UCSD-AML1 (cell line): ENCODE results near the gene GJA9.
A peak's percentile ranks its signal among the peaks of the same experiment; 100 is the strongest.
"Not testable (repeated sequence)": the region's sequence is repeated elsewhere in the genome, so short reads cannot be mapped to it uniquely, and the experiment has no call there.

Experiments used
- DNase-seq: peaks from one replicate; lab custom pipeline; 2025; ENCODE audit not compliant: unreplicated experiment; lab: John Stamatoyannopoulos, UW

The GJA9 gene

DNA sequence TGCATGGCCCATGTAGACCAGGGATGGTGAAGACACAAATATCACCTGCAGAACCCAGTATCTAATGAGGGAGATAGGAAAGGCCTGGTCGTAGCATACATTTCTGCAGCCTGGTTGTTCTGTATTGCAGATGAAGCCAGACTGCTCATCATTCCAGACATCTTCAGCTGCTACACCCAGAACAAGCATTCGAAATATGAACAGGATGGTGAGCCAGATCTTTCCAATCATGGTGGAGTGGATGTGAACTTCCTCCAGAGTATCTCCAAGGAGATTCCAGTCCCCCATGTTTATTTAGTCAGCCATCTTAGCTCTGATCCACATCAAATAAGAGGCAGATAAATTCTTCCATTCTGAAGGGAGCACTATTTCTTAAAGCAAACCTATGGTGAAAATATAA, 5.6 kb downstream of the GJA9 start:
- no peak for DNase-seq

DNA sequence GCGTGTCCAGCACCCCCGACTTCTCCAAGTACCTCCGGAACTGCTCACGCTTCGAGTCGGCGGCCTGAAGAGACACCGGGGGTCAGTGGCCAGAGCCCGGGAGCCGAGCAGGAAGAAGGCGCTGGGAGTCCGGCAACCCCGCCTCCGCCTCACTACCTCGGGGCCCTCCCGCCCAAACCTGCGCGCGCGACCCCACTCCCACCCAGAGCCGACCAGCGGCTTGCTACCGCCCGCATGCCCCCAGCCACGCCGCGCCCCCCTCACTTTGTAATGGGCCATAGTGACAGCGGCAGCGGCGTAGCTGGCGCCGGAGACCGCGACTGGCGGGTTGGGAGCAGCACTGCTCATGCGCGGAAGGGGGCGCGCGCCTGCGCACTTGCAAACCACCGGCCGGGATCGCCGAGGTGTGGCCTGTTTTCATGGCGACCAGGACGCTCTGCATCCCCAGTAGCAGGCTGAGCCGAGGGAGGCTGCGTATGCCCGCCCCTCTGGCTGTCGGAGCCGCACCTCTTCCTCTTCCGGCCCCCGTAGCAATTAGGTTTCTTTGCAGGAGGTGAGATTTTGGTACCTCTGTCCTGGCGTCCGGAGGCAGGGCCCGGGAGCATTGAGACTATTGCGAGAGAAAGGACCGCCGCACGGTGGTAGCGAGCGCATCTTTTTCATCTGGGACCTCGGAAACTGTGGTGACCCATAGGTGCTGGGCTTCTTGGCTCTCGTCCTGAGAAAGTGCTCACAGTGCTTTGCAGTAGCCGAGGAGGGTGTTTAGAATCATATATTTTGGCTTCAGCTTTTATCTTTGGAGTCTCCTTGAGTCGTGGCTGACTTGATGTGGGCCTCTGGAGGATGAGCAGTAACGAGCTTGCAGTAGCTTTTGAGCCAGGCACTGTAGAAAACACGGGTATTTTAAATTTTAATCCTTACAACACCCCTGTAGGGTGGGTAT, 8.1 kb downstream of the GJA9 start, which contains the start of gene MYCBP:
Gene MYCBP, minus strand, starts transcription at position 322 of the 943 bp plus-strand sequence. Its CDS starts 43 bp downstream, at position 279.
- peak; percentile 95 for DNase-seq

DNA sequence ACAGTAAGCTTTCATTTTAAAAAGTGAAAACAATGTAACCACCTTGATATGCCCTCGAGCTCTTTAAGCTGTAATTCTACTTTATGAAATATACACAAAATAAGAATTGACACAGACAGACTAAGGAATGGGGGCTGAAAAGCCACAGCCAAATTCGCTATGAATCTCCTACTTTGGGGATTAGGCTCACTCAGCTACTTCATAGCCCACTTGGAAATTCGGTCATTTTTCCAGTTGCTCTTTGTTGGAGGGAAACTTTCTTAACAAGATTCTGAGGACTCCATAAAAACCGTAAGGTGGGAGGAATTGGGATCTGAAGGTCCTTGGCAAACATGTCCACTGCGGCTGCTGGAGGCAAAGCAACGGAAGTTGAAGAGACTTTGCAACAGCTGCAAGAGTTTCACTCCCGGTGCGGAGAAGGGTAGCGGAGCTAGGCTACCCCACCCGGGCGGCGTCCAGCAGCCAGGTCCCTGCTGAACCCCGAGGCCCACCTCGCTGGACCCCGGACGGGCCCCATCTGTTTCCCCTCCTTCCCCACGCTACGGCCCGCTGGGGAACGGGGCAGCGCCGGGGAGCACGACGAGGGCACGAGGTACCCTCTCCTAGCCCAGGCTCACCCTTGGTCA, 8.9 kb downstream of the GJA9 start:
- peak; percentile 48 for DNase-seq

DNA sequence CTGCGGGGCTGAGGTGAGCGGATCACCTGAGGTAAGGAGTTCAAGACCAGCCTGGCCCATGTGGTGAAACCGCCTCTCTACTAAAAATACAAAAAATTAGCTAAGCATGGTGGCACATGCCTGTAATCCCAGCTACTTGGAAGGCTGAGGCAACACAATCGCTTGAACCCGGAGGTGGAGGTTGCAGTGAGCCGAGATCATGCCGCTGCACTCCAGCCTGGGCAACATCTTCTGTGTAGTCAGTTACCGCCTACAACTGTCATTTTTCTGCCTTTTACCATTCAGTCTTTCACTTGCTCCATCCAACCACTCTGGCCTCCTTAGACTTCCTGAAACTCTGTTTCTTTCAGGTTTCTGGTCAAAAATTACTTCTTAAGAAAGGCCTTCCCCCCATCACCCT, 10.4 kb downstream of the GJA9 start:
- no peak for DNase-seq

DNA sequence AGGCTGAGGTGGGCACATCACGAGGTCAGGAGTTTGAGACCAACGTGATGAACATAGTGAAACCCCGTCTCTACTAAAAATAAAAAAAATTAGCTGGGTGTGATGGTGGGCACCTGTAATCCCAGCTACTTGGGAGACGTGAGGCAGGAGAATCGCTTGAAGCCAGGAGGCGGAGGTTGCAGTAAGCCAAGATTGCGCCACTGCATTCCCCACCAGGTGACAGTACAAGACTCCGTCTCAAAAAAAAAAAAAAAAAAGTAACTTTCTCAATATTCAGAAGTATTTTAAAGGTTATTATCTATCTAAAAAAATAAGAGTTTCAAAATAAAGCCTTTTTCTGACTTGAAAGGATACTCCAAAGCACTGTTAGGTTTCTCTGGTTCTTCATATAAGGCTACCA, 14.2 kb downstream of the GJA9 start:
- DNase-seq = no peak

DNA sequence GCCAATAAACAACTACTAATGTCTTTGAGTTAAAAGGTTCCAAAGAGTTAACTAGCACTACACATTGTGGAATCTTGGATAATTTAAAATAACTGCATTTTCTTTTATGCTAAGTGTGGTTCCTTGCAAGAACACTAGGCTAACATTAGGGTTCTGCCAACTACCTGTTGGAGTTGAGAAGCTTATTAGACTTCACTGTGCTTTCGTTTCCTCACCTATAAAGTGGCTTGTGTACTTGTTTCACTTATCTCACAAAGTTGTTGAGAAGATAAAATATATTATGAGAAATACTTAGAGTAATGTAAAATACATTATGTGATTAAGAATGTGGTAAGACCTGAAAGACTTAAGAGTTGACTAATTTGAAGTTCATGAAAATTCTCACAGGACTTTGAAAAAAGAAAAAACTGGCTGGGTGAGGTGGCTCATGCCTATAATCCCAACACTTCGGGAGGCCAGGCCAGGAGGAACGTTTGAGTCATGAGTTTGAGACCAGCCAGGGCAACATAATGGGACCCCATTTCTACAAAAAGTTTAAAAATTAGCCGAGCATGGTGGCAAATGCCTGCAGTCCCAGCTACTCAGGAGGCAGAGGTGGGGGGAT, 16.2 kb downstream of the GJA9 start:
- DNase-seq = no peak

DNA sequence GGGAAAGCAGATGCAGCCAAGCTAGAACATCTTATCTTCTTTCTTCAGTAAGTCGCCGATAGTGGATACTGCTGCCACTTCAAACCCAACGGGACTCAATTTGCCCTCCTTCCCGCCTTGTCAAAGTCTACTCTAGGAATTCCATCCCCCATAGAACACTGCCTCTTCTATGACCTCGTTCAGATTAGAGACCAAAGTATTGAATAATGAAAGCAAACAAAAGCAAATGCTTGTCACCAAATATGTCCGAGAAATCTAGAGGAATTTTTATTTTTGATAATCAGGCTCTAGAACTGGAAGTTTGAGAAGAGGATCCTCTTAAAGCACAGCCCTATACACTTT, 21.0 kb downstream of the GJA9 start:
- no peak for DNase-seq

DNA sequence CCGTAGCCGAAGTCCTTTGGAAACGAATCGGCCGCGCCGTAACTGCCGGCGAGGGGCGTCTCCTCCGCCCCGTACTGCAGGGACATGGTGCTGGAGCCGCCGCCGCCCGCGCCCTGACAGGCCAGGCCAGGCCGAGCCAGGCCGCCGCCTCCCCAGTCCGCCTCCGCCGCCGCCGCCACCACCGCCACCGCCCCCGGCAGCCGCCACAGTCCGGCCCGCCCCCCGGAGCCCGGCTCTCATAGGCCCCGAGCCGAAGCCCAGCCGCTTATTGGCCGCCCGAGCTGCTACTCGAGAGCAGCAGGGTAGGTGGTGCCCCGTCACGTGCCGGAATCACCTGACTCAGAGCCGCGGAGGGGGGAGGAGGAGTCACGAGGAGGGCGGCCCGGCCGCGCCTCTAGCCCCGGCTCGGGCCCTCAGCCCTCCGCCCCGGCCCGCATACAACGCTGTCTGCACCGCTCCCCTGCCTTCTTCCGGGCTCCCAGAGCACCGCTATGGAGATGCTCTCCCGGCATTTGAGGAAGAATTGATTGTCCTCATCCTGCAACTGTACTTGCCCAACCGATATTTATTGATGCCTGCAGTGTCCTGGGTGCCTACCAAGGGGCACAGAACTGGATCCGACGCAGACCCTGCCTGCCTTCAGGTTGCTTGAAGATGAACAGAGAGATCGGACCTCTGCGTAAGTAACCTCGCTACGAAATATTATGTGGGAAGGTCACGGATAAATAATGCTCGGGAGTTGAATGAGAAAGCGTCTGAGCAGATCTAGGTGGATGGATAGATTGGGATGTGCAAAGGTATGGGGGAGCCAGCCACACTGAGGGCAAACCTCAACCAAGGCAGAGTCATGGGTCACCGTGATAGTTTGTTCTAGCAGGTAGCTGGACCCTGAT, 21.6 kb downstream of the GJA9 start, which contains the start of gene RRAGC:
Gene RRAGC, minus strand, starts transcription at position 212 of the 893 bp plus-strand sequence. Its CDS starts 126 bp downstream, at position 86.
- peak; percentile 97 for DNase-seq

DNA sequence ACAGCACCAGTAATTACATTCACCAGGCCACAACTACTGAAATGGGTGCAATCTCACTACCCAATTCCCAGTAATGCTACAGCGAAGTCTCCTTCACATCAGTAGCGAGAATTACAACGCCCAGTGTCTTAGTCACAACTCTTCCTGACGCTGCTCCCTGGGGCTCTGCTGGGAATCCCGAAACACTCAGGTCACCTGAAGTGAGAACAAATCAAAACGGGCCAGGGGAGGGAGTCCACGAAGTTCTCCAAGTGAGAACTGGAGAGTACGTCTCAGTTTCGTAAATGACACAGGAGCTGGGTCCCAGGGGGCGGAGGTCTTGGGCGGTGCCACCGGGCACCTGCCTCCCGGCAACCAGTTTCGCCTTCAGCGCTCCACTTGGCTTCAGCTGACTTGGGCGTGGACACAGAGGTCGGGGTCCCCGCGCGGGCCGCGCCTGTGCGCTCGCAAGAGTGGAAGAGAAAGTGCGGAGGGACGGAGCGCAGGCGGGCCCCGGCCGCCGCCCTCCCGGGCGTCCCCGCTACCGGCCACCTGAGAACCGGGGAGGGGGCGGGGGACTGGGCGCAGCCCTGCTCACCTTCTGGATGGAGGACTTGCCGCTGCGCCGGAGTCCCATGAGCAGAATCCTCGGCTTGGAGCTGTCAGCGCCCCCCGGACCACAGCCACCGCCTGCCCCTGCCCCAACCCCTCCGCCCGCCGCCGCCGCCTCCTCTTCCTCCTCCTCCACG, 22.4 kb downstream of the GJA9 start:
- DNase-seq = peak; percentile 44

DNA sequence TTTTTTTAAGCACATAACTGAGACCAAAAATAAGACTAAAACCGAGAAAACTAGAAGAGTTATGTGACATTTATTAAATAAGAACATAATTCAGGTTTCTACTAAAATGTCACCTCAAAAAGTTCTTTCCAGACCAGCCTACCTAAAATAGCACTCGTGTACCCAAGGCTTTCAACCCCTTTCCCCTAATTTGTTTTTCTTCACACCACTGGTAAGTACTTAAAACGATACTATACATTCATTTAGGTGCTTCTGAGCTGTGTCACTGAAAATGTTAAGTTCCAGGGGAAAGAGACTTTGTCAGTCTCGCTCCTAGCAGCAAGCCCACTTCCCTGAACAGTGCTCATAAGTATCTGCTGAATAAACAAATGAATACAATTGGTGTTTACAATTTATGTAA, 28.6 kb downstream of the GJA9 start:
- DNase-seq = no peak

DNA sequence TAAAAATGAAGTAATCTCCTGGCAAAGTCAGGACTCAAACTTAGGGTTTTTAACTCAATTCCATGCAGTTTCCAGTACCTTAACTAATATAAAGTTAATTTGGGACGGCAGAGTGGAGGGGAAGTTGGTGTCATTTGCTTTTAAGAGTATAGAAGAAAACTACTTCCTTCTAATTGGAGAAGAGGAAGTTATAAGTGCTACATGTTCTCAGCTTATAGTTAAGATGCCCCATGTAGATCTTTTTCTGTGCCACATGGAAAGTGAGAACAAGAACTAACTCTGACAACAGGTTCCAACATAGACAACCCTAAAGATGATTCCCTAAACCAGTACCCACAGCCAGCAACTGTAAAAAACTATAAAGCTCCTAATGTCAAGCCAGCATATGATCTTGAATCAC, 33.3 kb downstream of the GJA9 start:
- DNase-seq = no peak

DNA sequence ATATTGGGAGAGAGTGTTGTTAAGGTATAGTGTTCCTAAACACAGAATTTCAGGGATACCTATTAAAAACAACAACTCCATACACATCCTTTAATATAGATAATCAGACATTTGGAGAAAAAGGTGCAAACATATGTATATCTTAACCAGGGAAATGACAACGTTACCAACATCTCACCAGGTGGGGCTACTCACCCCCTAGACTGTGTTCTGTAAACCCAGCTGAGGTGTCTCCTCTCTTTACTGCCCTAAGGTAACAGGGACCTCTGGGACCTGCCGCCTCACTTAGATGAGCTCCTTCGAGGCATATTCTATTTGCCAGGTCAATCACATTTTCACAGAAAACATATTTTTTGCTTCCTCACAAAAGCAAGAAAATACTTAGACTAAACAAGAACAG, 35.2 kb downstream of the GJA9 start:
- DNase-seq = no peak

DNA sequence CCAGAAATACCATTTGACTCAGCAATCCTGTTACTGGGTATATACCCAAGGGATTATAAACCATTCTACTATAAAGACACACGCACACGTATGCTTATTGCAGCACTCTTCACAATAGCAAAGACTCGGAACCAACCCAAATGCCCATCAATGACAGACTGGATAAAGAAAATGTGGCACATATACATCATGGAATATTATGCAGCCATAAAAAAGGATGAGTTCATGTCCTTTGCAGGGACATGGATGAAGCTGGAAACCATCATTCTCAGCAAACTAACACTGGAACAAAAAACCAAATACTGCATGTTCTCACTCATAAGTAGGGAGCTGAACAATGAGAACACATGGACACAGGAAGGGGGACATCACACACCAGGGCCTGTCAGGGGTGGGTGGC, 36.3 kb downstream of the GJA9 start:
- not testable (repeated sequence) for DNase-seq

DNA sequence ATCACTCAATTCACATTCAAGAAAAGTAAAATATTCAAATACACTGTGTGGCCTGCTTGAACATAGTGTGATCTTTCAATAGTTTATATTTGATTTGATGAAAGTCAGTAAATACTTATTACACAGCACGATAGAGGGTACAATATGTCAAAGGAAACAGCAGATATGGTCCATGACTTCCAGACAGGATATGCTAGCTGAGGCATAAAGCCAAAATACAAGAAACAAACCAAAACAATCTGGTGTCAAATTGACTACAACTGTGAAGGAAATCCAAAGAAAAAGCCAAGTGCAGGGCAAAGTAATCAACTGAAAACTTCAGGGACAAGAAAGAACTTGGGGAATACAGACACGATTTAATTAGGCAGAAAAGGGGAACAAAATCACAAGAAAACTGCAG, 41.1 kb downstream of the GJA9 start:
- DNase-seq = no peak

DNA sequence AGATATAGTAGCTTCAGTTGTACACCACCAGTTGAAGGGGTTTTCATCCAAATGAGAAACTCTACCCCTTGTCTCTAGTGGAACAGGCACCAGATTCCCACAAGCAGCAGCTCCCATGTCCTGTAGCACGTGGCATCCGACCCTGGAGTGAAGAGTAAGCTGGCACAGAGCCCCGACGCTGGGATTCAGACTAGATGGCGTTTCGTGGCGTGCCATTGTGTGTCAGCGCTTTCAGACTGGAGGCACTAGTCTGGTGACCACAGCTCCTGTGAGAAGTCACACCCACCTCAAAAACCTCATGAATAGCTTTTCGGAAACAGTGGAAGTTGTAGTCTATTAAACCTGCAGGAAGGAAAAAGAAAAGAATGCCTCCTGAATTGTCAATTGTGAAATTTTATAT, 42.0 kb downstream of the GJA9 start:
- no peak for DNase-seq

DNA sequence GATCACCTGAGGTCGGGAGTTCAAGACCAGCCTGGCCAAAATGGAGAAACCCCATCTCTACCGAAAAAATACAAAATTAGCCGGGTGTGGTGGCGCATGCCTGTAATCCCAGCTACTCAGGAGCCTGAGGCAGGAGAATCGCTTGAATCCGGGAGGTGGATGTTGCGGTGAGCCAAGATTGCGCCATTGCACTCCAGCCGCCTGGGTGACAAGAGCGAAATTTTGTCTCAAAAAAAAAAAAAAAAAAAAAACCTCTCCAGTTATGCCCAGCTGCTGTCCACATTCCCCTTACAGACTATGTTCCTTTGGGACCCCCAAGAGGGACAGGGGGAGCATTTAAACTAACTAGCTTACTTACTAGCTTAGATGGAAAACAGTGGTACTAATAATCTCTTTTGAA, 45.1 kb downstream of the GJA9 start:
- DNase-seq = not testable (repeated sequence)

DNA sequence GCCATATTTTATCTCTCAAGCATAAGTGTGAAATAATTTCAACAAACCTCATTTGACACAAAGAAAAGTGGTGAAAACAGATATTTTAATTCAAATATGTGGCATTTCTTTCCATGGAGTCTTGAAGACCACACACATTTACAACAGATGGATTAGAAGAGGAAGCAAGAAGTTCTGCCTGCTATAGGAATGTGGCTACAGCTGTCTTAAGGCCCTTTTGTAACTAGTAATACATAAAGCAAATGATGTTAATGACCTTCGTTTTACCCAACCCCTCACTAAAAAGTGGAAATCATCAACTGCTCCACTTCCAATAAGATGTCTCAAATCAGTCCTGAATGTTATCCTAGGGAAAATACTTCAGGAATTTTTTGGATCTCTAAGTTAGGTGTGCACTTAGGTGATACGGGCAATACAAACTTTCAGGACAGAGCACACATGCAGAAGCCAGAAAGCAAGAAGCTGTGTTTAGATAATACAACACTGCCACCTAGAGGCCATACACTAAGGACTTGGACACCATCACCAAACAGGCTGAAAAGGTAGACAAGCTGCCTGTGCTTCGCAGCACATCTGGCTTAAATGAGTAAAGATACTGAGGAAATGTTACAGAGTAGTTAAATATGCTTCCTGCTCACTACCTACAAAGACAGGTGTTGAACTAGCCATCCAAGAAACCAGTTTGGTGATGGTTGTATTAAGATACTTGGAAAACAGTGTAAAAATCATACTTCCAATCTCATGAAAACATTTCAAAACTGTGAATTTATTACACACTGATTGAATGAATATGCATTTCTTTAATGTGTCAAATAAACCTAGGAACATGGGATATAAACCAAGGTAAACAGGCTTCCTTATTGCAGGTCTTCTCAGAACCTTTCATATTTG, 46.2 kb downstream of the GJA9 start:
- DNase-seq = no peak

DNA sequence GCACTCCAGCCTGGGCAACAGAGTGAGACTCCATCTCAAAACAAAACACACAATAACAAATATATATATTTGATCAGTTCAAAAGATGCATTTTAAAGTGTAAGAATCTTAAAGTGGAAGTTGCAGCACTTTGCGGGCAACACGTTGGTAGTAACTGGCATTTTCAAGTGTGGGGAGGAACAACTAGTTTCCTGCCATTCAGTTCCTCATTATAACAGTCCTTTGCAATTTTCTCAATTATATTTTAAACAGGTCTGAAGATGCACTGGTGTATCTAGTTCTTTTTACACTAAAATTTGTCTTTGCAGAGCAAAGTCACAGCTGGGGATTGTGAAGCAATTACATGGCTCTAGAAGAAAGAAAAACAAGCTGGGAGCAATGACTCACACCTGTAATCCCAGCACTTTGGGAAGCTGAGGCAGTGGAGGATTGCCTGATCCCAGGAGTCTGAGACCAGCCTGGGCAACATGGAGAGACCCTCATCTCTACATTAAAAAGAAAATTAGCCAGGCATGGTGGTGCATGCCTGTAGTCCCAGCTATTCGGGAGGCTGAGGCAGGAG, 47.1 kb downstream of the GJA9 start:
- DNase-seq = no peak

DNA sequence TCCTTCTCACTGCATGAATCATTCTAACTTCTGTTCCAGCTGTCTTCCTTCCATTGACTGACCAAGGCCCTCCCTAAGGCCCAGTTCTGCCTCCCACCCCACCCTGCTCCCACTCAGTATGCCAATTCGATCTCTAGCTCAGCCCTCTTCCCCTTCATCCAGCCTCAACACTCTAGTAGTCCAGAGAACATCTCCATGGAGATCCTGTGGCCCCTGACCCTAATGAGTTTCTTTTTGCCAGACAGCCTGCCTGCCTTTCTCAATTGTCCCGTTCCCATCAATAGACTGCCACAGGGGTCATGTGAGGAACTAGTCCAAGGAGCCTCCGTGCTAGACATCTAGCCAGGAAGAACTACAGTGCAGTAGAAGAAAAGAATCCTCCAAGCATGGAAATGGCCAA, 48.2 kb downstream of the GJA9 start:
- no peak for DNase-seq
